Epidermal melanocyte (primary cell): ENCODE results near the gene MRGPRX3.

Experiments used
- DNase-seq: peaks from one replicate; pipeline ENCODE4 v3.0.0; 2011; ENCODE audit warnings: low spot score; ENCODE audit not compliant: insufficient read length

Gene MRGPRX3

GRCh38 chr11:18168372-18168771 is 36.0 kb downstream of the MRGPRX3 start:
- DNase-seq, result no peak

- no peak for DNase-seq
These were observed 39.1 kb downstream of the MRGPRX3 start for GRCh38 chr11:18171377-18172000.

- no peak for DNase-seq
These were observed 40.3 kb downstream of the MRGPRX3 start, which contains the start of gene MRGPRX4 for GRCh38 chr11:18172666-18173065. Gene MRGPRX4 (plus strand): TSS chr11:18172837. CDS start chr11:18173257, 420 bp downstream.

GRCh38 chr11:18173225-18173866 is 41.0 kb downstream of the MRGPRX3 start:
- no peak for DNase-seq
